Left cardiac atrium (tissue), 4 donors: ENCODE measurements around the gene GPR62. TPM values are rescaled to one million over a fixed set of nuclear protein-coding genes. Genes with fewer than 3 reads are reported as not detected.

ENCODE experiments used
- ATAC-seq, 2 donors: fragments of 200-7000 bp; cut with Tn5 transposase; one replicate each; pipeline ENCODE4 v1.9.1; 2020; ENCODE audit warnings: mild to moderate bottlenecking in 2 of 2, moderate library complexity in 2 of 2
- DNase-seq: peaks from one replicate; pipeline ENCODE4 v3.0.0-alpha.2; 2020
- intact Hi-C, 2 donors: fragments of 100-400 bp; cut with DNase I; formaldehyde crosslinking; loops; one replicate each; pipeline versions ENCODE4 v1.14.1 to v1.15.1; 2022 to 2023
- total RNA-seq, 2 donors: library from RNA; stranded (reverse); fragmentation: NEBNext Ultra II Directional; extraction: Animal tissue kit (Norgen Biotek cat#: 25700); gene quantifications; one replicate each; pipeline ENCODE4 v1.2.1, GENCODE V29; 2021
- donor health status: DM: no; HTN: yes; CAD: no.
- donor health status: DM: no; HTN: yes; CAD: no; lungs with severe emphysema.
- donor health status: DM: yes; HTN: yes; CAD: no.
- donor health status: Dilated cardiomyopathy.

The GPR62 gene
- total RNA-seq, 2 donors from 2014 or later = 0.53 TPM; not detected in 1

GRCh38 chr3:51937611-51938450 is 17.4 kb upstream of the GPR62 start:
- ATAC-seq (no peak), DNase-seq (no peak)
- intact Hi-C loops = no loop called here

- ATAC-seq (no peak), DNase-seq (no peak)
- intact Hi-C loops = no loop called here
These were observed 16.3 kb upstream of the GPR62 start for GRCh38 chr3:51938780-51939425.

DNA sequence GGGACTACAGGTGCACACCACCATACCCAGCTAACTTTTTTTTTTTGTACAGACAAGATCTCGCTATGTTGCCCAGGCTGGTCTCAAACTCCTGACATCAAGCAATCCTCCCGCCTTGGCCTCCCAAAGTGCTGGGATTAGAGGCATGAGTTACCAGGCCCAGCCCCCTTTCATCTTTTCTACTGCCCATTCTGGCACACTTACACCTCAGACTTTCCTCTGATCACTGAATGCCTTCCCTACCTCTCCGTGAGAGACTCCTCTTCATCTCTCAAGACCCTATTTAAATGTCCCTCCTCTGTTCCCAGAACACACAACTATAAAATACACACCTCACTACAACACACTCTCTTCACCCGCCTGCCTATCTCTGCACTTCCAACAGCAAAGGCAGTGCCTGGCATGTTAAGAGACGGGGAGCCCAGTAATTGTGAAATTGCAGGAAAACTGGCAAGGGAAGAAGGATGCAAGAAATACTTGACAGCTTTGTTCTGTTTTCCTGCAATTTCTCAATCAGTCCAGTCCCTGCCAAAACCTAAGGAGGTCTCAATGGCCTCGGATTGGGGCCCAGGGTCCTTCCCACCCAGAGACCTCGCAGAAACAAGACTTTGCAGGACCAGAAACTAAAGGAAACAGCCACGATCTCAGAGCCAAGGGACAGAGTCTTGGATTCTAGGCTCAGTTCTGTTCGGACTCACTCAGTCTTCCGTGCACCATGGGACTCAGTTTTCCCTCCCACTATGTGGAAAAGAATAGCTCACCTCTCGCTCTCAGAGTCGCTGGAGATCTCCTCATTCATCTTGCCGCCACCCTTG is 14.3 kb upstream of the GPR62 start:
- no peak for ATAC-seq
- DNase-seq = no peak
- intact Hi-C loops = no loop called here

- ATAC-seq = peak in 1 of 2 donors; percentile 0
- no peak for DNase-seq
- intact Hi-C loops = no loop called here
These were observed 13.8 kb upstream of the GPR62 start for GRCh38 chr3:51941463-51941797.

DNA sequence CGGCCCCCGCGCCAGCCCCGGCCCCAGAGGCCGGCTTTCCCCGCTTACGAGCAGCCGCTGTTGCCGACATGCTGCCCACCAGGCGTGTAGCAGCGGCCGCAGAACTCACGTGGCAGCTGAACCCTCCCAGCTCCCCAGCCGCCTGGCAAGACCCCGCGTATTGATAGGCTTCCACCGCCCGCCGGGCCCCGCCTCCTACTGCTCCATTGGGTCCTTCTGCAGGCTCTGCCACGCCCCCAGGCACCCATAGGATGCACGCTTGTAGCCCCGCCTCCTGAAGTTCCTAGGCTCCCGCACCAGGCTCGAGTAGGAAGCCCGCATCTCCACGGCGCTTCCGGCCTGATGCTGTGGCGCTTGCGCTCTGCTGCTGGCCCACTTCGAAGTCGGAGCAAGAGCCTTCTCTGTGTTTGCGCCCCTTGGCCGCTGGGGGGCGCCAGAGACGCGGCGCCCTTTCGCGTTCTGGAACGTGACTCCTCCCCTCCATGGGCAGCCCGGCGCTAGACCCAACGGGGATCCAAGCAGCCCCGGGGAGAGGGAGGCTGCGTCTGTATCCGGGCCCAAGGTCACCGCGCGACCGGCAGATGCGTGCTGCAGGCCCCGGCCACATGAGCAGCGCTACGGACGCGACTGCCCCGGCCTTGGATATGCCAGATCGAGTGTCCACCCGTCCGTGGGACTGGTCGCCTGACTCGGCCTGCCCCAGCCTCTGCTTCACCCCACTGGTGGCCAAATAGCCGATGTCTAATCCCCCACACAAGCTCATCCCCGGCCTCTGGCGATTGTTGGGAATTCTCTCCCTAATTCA is 13.2 kb upstream of the GPR62 start, which contains the start of the genes PARP3 and RRP9:
TSS of gene PARP3 (plus strand) at position 566 of the 805 bp plus-strand sequence. CDS start 993 bp downstream, outside the sequence.
TSS of gene RRP9 (minus strand) at position 107 of the 805 bp plus-strand sequence. CDS start at position 70, 37 bp downstream.
- DNase-seq (peak; percentile 100), ATAC-seq (peak; percentile 95 to 96)
- intact Hi-C loops = loop anchor here in 1 of 2 donors (2.0 kb wide), 1 partner anchor 33 kb away; the partner anchor contains the start of genes ABHD14A and ABHD14B

- intact Hi-C loops = loop anchor here in 1 of 2 donors (2.0 kb wide), 1 partner anchor 32 kb away; the partner anchor contains the start of genes ABHD14A and ABHD14B
- DNase-seq = peak; percentile 72
These were observed 12.4 kb upstream of the GPR62 start for GRCh38 chr3:51942603-51943450.

GRCh38 chr3:51943451-51944391 is 11.5 kb upstream of the GPR62 start:
- DNase-seq = no peak
- ATAC-seq = no peak
- intact Hi-C loops = loop anchor here in 1 of 2 donors (2.0 kb wide), 1 partner anchor 31 kb away; the partner anchor contains the start of genes ABHD14A and ABHD14B

More at GRCh38 chr3:51942603-51943450, 12.4 kb upstream of the GPR62 start:
- ATAC-seq = peak; percentile 27 to 40

GRCh38 chr3:51944451-51945021 is 10.6 kb upstream of the GPR62 start:
- intact Hi-C loops = no loop called here
- ATAC-seq (no peak), DNase-seq (no peak)

GRCh38 chr3:51945031-51945840 is 9.9 kb upstream of the GPR62 start:
- ATAC-seq (no peak), DNase-seq (no peak)
- intact Hi-C loops = no loop called here

DNA sequence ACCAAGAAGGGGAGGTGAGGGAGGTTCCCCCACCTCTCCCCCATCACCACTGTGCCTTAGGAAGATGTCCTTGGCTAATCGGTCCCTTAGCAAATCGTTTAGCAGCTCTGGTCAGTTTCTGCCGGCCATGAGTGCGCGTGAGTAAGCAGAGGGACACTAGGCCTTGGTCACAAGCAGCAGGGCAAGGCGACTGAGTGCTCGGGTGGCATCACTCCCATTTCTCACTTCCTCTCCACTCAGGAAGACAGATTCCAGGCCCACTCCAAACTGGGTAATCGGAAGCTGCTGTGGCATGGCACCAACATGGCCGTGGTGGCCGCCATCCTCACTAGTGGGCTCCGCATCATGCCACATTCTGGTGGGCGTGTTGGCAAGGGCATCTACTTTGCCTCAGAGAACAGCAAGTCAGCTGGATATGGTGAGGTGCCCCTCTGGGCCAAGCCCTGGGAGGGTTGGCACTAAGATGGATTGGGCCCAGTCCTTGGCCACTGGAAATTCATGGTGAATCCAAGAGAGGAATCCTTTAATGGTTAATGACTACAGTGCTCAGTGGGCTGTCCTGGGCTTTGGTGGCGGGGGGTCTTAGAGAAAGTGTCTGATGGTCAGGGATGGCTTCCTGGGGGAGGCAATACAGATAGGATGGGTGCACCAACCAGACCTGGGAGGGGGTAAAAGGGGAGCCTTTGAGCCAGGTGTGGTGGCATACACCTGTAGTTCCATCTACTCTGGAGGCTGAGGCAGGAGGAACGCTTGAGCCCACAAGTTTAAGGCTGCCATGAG is 9.1 kb upstream of the GPR62 start:
- intact Hi-C loops = no loop called here
- DNase-seq = no peak

GRCh38 chr3:51946796-51947195 is 8.4 kb upstream of the GPR62 start:
- DNase-seq = no peak

More for the DNA sequence above, 9.1 kb upstream of the GPR62 start:
- no peak for ATAC-seq

DNA sequence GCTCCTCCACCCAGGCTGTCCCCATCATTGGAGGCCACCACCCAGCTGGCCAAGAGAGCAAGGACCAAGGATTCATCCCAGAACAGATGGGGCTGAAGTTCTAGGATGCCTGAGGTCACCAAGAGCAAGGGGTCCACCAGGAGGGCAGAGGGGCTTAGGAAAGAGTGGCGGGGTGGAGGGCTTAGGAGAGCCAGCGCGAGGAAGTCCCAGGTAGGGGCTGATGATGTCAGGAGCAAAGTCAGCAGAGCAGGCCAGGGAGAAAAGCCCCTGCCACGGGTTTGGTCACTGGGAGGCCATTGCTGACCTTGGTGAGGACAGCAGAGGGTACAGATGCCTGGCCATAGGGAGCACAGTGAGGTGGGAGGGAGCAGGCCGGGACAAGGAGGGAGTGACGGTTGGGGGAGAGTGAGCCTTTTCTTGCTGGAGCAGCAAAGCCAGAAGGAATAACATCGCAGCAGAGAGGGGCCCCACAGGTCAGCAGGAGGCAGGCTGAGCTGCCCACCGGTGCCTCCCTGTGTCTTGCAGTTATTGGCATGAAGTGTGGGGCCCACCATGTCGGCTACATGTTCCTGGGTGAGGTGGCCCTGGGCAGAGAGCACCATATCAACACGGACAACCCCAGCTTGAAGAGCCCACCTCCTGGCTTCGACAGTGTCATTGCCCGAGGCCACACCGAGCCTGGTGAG is 7.8 kb upstream of the GPR62 start:
- intact Hi-C loops = no loop called here
- no peak for DNase-seq
- ATAC-seq = no peak

More at GRCh38 chr3:51946796-51947195, 8.4 kb upstream of the GPR62 start:
- no peak for ATAC-seq
- intact Hi-C loops = no loop called here

GRCh38 chr3:51948016-51948580 is 7.1 kb upstream of the GPR62 start:
- DNase-seq (no peak), ATAC-seq (no peak)
- intact Hi-C loops = no loop called here

- ATAC-seq (no peak), DNase-seq (no peak)
- intact Hi-C loops = no loop called here
These were observed 6.1 kb upstream of the GPR62 start for GRCh38 chr3:51949121-51949520.
